Pons (tissue), 1 donor: ENCODE data around the gene MRPL12.

ENCODE experiments used
- DNase-seq: peaks from one replicate; pipeline ENCODE4 v3.0.0-alpha.2; 2016; ENCODE audit warnings: low spot score

The MRPL12 gene

DNA sequence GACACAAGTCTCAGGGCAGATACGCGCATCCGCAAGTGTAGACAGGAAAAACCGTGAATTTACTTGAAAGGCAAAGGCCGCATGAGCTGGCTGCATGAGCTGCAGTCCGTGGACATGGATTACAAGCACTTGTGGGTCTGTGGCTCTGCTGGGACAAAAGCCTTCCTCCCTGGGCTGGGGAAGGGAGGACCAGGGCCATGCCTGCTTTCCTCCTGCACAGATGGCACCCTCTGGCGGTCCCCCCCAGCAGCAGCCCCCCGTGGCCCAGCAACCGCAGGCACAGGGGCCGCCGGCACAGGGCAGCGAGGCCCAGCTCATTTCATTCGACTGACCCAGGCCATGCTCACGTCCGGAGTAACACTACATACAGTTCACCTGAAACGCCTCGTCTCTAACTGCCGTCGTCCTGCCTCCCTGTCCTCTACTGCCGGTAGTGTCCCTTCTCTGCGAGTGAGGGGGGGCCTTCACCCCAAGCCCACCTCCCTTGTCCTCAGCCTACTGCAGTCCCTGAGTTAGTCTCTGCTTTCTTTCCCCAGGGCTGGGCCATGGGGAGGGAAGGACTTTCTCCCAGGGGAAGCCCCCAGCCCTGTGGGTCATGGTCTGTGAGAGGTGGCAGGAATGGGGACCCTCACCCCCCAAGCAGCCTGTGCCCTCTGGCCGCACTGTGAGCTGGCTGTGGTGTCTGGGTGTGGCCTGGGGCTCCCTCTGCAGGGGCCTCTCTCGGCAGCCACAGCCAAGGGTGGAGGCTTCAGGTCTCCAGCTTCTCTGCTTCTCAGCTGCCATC lies 1.7 kb upstream of the MRPL12 start:
- no peak for DNase-seq

- no peak for DNase-seq
These were observed 834 bp downstream of the MRPL12 start for GRCh38 chr17:81703747-81704654.

- DNase-seq = no peak
These were observed 2.5 kb downstream of the MRPL12 start for GRCh38 chr17:81705518-81706231.

DNA sequence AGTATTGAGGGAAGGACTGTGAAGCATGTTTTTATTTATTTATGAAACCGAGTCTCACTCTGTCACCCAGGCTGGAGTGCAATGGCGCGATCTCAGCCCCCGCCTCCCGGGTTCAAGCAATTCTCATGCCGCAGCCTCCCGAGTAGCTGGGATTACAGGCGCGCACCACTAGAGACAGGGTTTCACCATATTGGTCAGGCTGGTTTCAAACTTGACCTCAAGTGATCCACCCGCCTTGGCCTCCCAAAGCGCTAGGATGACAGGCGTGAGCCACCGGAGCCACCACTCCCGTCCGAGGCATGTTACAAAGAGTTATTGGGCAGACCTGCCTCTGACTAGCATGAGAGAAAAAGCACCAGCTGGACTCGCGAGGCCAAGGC lies 3.1 kb downstream of the MRPL12 start:
- DNase-seq = no peak

GRCh38 chr17:81706757-81707624 lies 3.8 kb downstream of the MRPL12 start:
- no peak for DNase-seq

GRCh38 chr17:81707725-81708646 lies 4.8 kb downstream of the MRPL12 start:
- DNase-seq = no peak

- DNase-seq = no peak
These were observed 5.6 kb downstream of the MRPL12 start for GRCh38 chr17:81708739-81709185.

DNA sequence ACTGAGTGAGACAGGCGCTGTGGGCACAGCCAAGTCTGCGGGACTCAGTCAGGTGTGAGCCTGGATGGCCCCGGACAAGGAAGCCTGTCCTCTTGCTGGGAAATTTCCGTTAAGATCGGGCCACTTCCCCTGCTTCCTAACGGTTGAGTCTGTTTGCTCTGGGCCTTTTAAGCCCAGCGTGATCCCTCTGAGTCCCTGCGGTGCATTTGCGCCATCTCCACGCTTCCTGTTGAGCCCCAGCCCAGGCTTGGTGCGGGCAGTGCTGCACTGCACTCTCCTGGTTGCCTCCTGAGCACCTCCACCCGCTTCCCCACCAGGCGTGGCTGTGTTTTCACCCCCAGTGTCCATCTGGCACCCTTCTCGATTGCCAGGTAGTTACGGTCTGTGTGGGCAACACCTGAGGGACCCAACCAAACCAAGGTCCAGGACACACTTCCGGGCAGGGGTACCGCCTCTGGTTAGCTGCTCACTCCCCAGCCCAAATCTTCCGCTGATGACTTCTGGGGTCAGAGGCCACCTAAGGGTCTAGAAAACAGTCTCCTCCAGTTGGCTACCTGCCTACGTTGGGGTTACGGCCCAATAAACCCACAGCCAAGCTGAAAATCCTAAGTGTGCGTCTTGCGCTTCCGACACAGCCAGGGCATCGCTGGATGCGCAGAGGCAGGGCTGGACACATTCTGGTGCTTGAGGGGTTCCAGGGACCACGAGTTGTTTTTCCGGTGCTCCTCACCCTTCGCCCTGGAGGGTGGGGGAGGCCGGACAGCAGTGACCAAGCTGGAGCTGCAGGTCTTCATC lies 7.5 kb downstream of the MRPL12 start:
- DNase-seq = no peak

DNA sequence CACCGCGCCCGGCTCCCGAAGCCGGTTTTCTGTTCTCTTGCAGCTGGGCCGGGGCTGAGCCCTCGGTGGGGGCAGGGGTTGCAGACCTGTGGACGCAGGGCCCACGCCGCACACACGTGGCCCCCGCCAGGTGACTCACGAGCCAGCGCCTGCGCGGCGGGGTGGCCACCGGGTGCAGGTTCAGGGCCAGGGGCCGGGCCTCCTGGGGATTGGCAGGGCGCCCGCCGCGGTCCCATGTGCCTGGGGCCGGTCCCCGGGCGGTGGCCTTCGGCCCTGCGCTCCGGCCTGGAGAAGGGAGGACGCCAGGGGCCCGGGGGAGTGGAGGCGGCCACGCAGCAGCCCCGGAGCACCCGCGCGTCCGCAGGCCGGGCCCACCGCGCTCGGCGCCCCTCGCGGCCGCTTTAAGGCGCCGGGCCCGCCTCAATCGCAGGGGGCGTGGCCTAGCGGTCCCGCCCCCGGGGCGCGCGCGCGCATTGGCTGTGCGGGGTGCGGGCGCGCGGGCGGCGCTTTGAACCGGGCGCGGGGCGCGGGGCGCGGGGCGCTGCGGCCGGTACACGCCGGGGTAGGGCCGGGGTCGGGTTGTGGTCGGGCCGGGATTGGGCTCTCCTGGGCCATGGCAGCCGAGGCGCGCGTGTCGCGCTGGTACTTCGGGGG lies 8.8 kb downstream of the MRPL12 start, which contains the start of gene SLC25A10:
TSS of gene SLC25A10 (plus strand) at position 471 of the 654 bp plus-strand sequence. CDS start at position 614, 143 bp downstream.
- DNase-seq = peak; percentile 48

DNA sequence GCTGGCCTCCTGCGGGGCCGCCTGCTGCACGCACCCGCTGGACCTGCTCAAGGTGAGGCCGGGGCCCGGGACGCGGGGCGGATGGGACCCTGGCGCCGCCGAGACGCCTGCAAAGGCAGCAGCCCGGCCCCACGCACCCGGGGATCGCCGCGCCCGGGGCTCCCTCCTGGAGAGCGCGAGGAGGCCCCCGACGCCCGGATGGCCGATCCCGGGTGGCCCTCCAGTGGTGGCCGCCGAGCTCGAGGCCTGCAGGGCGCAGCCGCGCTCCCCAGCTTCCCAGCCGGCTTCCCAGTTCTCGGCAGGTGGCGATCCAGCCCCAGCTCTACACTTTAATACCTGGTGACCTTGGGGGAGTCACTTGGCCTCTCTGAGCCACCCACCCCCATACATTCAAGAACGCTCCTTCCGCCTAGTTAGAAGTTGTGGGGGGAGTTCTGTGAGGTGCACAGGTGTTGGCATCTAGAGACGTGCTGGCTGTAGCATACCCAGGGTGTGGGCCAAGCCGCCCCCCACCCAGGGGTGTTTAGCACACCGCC lies 9.4 kb downstream of the MRPL12 start:
- DNase-seq = no peak

DNA sequence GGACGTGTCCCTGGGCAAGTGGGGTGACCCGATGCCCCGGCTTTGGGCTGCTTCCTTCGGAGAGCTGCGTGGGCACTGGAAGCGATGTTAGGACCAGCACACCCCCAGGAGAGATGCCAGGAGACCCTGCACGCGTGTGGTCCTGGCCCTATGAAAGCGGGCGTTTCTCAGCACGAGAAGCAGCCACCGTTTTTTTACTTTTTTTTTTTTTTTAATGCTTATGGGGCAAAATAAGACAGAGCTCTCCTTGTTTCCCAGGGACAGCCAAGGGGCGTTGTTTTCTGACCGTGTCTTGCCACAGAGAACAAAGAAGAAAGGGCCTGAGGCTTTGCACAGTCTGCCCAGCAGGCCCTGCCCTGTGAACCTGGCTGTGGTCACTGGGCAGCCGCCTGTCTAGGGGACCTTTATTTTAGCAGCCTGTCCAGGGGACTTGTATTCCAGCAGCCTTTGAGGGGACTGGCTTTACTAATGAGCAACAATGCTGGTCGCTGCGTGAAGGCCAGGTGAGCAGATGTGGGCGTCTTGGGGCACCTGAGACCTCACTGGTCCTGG lies 9.9 kb downstream of the MRPL12 start:
- peak; percentile 55 for DNase-seq

DNA sequence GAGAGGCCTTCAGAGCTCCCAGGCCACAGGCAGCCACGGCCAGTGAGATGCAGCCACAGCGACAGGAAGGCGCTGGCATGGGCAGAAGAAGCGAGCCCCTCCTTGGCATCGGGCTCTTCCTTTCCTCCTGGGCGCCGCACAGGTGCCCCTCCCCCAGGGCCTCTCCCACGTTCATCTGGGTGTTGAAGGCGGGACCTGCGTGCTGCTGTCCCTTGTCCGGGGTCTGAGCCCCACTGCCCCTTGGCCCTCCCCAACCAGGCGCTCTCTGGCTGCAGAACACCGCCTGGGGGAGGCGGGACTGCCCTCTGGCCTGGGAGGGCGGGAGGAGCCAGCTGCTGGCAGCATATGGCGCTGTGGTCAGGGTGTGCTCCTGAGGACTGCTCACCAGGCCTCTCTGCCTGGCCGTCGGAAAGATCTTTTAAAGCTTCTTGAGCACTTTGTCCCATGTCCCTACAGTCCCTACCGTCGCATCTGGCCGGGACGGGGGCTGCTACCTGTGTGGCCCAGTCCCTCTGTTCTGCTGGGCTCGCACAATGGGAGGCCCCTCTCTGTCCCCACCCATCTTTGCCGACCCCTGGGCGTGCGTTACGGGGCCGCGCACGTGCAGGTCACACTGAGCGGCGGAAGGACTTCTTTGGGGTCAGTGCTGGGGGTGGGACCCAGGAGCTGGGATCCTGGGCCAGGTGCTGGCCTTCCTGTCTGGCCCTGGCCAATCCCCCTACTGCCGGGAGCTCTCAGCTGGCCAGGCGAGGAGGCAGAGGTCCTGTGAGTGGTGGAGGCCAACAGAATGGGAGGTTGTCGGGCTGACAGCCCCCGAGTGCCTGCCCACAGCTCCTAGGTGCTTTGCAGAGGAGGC lies 10.6 kb downstream of the MRPL12 start:
- DNase-seq = no peak

DNA sequence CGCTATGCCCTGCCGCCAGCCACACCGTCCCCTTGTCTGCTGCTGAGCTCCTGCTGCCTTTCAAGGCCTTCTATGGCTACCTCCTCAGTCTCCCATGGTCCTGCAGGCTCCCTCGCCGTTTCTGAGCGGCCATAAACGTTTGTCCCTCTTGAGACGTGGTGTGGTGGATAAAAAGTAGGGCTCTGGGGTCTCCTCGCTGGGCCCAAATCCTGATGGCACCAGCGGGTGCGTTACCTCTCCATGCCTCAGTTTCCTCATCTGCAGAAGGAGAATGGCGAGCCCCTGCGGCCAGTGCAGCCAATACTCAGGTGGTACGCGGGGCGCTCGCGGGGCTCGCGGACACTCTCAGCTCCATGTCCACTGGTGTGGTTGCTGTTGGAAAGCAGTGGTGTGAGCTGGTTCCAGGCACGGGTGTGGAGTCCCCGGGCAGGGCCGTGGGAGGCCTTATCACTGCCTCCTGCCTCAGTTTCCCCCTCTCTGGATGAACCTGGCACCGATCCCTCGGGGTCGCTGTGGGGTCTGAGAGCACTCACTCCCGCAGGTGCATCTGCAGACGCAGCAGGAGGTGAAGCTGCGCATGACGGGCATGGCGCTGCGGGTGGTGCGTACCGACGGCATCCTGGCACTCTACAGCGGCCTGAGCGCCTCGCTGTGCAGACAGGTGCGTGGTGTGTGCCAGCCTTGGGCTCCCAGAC lies 11.4 kb downstream of the MRPL12 start:
- DNase-seq = no peak

DNA sequence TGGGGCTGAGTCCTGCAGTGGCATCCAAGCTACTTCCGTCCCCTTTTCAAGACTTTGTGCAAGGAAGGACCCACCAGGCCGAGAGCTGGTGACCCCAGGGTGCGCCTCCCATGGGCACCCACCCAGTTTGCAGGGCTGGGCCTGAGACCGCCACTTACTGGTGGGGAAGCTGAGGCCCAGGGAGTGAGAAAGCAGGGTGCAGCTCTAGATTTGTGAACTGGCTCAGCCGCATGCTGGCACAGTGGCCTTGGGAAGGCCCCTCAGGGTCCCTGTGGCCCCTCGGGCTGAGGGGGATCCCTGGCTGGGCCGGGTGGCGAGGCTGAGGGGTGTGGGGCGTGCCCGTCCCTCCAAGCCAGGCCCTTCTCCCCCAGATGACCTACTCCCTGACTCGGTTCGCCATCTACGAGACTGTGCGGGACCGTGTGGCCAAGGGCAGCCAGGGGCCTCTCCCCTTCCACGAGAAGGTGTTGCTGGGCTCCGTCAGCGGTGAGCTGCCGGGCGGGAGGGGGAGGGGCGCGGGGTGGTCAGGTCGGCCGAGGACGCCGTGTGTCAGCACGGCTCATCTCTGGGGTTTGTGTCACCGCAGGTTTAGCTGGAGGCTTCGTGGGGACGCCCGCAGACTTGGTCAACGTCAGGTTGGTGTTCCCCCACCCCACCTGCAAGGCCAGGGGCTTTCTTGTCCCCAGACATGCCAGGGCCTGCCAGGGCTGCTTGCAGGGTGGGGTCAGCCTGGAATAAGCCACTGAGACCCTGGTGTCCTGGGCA lies 12.1 kb downstream of the MRPL12 start:
- no peak for DNase-seq

GRCh38 chr17:81715872-81716673 lies 12.9 kb downstream of the MRPL12 start:
- DNase-seq = no peak
